HG03039 (cell line): Measurements from ENCODE around the gene TAT.
A peak's percentile ranks its signal among the peaks of the same experiment; 100 is the strongest.

Experiments
- ATAC-seq: cut with Tn5 transposase; IDR thresholded peaks from one replicate; pipeline ENCODE4 v1.9.1; 2021; ENCODE audit warnings: mild to moderate bottlenecking, moderate library complexity; ENCODE audit not compliant: unreplicated experiment

The TAT gene

GRCh38 chr16:71547168-71547567, 29.7 kb downstream of the TAT start:
- no peak for ATAC-seq

- ATAC-seq: peak; percentile 62
Measured at GRCh38 chr16:71542377-71542776, 34.5 kb downstream of the TAT start.

- peak; percentile 72 for ATAC-seq
Measured at GRCh38 chr16:71537643-71538042, 39.2 kb downstream of the TAT start.

- ATAC-seq: no peak
Measured at GRCh38 chr16:71536752-71537499, 40.0 kb downstream of the TAT start.

- no peak for ATAC-seq
Measured at GRCh38 chr16:71532366-71532765, 44.5 kb downstream of the TAT start.

- no peak for ATAC-seq
Measured at GRCh38 chr16:71528863-71529262, 48.0 kb downstream of the TAT start.

GRCh38 chr16:71528257-71528656, 48.6 kb downstream of the TAT start:
- no peak for ATAC-seq

- no peak for ATAC-seq
Measured at GRCh38 chr16:71526111-71526631, 50.7 kb downstream of the TAT start, which contains the start of gene CHST4. CHST4 (plus strand) TSS chr16:71526426; CDS start chr16:71536678, 10,252 bp downstream.

GRCh38 chr16:71524566-71525553, 52.0 kb downstream of the TAT start:
- no peak for ATAC-seq

GRCh38 chr16:71520550-71520949, 56.3 kb downstream of the TAT start:
- no peak for ATAC-seq
